Adrenal gland (tissue), 5 donors: Measurements from ENCODE around the gene FOCAD.

Experiments
- POLR2A ChIP-seq, 2 donors: fragments of 450-650 bp; IDR thresholded peaks; one replicate each; pipeline ENCODE4 v1.6.1; 2017; ENCODE audit warnings: antibody characterized with exemption in 2 of 2, mild to moderate bottlenecking in 2 of 2, moderate library complexity in 1 of 2
- TF ChIP-seq, protein P1 (sequence below), 6 experiments: fragments of 450-650 bp in 4 of 6; fragments of 200-600 bp in 2 of 6; sonication (generic) in 1 of 6; IDR thresholded peaks; 1 replicate in 5 of 6; 2 replicates in 1 of 6; pipeline versions ENCODE4 v1.5.1 to v1.8.0; 2016 to 2021; ENCODE audit warnings: antibody characterized with exemption in 6 of 6, mild to moderate bottlenecking in 2 of 6, moderate library complexity in 1 of 6
- donor health status: DM: no; HTN: no; CAD: no.

- TF ChIP-seq, protein P1, sequence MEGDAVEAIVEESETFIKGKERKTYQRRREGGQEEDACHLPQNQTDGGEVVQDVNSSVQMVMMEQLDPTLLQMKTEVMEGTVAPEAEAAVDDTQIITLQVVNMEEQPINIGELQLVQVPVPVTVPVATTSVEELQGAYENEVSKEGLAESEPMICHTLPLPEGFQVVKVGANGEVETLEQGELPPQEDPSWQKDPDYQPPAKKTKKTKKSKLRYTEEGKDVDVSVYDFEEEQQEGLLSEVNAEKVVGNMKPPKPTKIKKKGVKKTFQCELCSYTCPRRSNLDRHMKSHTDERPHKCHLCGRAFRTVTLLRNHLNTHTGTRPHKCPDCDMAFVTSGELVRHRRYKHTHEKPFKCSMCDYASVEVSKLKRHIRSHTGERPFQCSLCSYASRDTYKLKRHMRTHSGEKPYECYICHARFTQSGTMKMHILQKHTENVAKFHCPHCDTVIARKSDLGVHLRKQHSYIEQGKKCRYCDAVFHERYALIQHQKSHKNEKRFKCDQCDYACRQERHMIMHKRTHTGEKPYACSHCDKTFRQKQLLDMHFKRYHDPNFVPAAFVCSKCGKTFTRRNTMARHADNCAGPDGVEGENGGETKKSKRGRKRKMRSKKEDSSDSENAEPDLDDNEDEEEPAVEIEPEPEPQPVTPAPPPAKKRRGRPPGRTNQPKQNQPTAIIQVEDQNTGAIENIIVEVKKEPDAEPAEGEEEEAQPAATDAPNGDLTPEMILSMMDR (IDR thresholded peaks at IDR 0.05): no peak
- TF ChIP-seq POLR2A (IDR thresholded peaks at IDR 0.05): no peak
Measured at GRCh38 chr9:20707708-20708107, 23.6 kb downstream of the FOCAD start.
